ENCODE data around the gene ZBTB7C.

- TF ChIP-seq, protein P1, sequence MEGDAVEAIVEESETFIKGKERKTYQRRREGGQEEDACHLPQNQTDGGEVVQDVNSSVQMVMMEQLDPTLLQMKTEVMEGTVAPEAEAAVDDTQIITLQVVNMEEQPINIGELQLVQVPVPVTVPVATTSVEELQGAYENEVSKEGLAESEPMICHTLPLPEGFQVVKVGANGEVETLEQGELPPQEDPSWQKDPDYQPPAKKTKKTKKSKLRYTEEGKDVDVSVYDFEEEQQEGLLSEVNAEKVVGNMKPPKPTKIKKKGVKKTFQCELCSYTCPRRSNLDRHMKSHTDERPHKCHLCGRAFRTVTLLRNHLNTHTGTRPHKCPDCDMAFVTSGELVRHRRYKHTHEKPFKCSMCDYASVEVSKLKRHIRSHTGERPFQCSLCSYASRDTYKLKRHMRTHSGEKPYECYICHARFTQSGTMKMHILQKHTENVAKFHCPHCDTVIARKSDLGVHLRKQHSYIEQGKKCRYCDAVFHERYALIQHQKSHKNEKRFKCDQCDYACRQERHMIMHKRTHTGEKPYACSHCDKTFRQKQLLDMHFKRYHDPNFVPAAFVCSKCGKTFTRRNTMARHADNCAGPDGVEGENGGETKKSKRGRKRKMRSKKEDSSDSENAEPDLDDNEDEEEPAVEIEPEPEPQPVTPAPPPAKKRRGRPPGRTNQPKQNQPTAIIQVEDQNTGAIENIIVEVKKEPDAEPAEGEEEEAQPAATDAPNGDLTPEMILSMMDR (IDR thresholded peaks at IDR 0.05; ENCODE audit: borderline replicate concordance, extremely low read depth, low read length, poor library complexity, severe bottlenecking) = no peak
- no peak for TF ChIP-seq EZH2 (IDR thresholded peaks at IDR 0.05; ENCODE audit: borderline replicate concordance, low read depth, low read length, severe bottlenecking)
Observed at GRCh38 chr18:48428475-48429177, 19.4 kb upstream of the ZBTB7C start.
